ENCODE results near the gene GSG1L. TPM values are rescaled to one million over a fixed set of nuclear protein-coding genes. Genes with fewer than 3 reads are reported as not detected.

The GSG1L gene
- total and polyA plus RNA-seq, 2 of the 13 experiments (the other 11 are each of a cell fraction or from before 2014, with no cell fraction given), result not detected

DNA sequence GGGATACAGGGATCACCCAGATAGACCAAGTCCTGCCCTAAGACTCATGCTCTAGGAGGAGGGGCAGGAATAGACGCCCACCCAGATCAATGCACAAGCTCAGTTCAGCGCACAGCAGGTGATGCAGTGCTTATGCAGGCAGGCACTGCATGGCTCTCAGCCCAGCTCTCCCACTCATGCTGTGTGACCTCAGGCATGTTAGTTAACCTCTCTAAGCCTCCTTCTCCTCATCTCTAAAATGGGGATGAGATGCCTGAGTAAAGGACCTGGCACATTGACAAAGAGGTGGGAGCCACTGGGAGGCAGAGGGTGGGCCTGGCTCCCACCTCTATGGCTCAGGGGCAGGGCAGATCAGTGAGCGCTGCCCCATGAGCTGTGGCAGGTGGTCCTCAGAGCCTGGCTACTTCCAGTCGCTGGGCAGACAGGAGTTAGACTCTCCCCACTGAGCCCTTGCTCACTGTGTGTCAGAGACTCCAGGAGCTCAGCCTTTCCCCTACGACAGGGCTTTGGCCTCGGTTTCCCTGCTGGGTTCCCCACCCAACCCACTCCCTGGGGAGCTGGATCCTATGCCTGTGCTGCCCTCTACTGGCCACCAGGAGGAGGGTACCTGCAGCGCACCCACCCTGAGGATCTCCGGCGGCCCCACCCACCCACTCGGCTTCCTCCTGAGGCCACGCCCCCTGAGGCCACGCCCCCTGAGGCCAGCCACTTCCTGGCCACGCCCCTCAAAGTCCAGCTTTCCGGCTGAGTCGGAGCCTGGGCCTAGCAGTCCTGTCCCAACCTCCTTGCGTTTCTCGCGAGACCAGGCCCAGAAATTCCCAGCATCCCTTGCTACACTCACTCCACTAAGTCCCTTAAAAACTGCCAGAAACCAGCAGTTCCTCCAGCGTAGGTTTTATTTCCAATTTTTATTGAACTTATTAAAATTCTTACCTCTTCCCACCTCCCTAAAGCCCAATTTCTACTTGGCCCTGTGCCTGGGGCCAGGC lies 196.1 kb downstream of the GSG1L start:
- Histone ChIP-seq H3K79me2 (ENCODE audit: insufficient read depth, low read length) (no peaks in the 10 kb centered on the region), H3K4me3 (replicated peaks in 1 of 3; ENCODE audit: insufficient read depth in 1 of 3, low read depth in 2 of 3, low read length in 3 of 3) (no peak overlapping the region), H2AFZ (ENCODE audit: low read length) (no peak overlapping the region), H3K4me1 (ENCODE audit: insufficient read depth, low read length) (no peaks in the 10 kb centered on the region), H3K27ac (ENCODE audit: extremely low read length, insufficient read depth, low read length) (no peak overlapping the region), H3K27me3 (ENCODE audit: control insufficient read depth in 1 of 2, insufficient read depth in 2 of 2, low read length in 2 of 2) (peaks cover 3 to 5% of the 10 kb centered on the region in 2 experiments; a peak in 1 of 5 replicates), H3K9me3 (ENCODE audit: low read length) (no peaks in the 10 kb centered on the region), H3K4me2 (ENCODE audit: low read depth, low read length) (0 out of 2 replicates have a peak overlapping the region, but pooled peaks have one; percentile 4), H3K9ac (ENCODE audit: insufficient read depth, low read depth, low read length) (no peak overlapping the region), H4K20me1 (ENCODE audit: insufficient read depth, low read length) (no peaks in the 10 kb centered on the region), H3K36me3 (replicated peaks in 1 of 2; ENCODE audit: control insufficient read depth in 1 of 2, insufficient read depth in 2 of 2, low read length in 2 of 2) (no peaks in the 10 kb centered on the region)
- intact Hi-C loops (cut with micrococcal nuclease; ENCODE audit: unreplicated experiment), result loop anchor here (1.0 to 2.0 kb wide), 2 partner anchors 87 to 262 kb away; no protein-coding TSS in a partner anchor
- in situ Hi-C loops (cut with HindIII; ENCODE audit: extremely low pct_ligation_motif_present, low pct_unique_long_range_greater_than_20kb), result loop anchor here (5.0 kb wide), 2 partner anchors 85 to 230 kb away; no protein-coding TSS in a partner anchor
- FAIRE-seq (peak; percentile 76), ATAC-seq (peak; percentile 92), DNase-seq (ENCODE audit: low spot score) (peak; percentile 78)
- 43% methylated on average over 9 of the region's 19 CpGs for WGBS (ENCODE audit: low lambda C conversion rate)
- ChIA-PET CTCF (ENCODE audit: low intra/inter-chr PET ratio, low total read pairs) (interaction anchor here (1.3 to 1.8 kb wide), 2 partner anchors 88 to 262 kb away, joined by 4 to 5 read pairs; no protein-coding TSS in a partner anchor), POLR2A (no interaction called here)
- no TSS peak for BruUV-seq (replicated peaks)
- TF ChIP-seq, protein P1, sequence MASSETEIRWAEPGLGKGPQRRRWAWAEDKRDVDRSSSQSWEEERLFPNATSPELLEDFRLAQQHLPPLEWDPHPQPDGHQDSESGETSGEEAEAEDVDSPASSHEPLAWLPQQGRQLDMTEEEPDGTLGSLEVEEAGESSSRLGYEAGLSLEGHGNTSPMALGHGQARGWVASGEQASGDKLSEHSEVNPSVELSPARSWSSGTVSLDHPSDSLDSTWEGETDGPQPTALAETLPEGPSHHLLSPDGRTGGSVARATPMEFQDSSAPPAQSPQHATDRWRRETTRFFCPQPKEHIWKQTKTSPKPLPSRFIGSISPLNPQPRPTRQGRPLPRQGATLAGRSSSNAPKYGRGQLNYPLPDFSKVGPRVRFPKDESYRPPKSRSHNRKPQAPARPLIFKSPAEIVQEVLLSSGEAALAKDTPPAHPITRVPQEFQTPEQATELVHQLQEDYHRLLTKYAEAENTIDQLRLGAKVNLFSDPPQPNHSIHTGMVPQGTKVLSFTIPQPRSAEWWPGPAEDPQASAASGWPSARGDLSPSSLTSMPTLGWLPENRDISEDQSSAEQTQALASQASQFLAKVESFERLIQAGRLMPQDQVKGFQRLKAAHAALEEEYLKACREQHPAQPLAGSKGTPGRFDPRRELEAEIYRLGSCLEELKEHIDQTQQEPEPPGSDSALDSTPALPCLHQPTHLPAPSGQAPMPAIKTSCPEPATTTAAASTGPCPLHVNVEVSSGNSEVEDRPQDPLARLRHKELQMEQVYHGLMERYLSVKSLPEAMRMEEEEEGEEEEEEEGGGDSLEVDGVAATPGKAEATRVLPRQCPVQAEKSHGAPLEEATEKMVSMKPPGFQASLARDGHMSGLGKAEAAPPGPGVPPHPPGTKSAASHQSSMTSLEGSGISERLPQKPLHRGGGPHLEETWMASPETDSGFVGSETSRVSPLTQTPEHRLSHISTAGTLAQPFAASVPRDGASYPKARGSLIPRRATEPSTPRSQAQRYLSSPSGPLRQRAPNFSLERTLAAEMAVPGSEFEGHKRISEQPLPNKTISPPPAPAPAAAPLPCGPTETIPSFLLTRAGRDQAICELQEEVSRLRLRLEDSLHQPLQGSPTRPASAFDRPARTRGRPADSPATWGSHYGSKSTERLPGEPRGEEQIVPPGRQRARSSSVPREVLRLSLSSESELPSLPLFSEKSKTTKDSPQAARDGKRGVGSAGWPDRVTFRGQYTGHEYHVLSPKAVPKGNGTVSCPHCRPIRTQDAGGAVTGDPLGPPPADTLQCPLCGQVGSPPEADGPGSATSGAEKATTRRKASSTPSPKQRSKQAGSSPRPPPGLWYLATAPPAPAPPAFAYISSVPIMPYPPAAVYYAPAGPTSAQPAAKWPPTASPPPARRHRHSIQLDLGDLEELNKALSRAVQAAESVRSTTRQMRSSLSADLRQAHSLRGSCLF (CRISPR knock-in tag; IDR thresholded peaks at IDR 0.05; ENCODE audit: borderline replicate concordance), result no peak
- no peak for TF ChIP-seq PHF5A (CRISPR knock-in tag; IDR thresholded peaks at IDR 0.05; ENCODE audit: low read depth, unreplicated experiment)
- TF ChIP-seq ZNF430 (CRISPR knock-in tag; IDR thresholded peaks at IDR 0.05), result no peak
- no peak for TF ChIP-seq ZNF615 (CRISPR knock-in tag; IDR thresholded peaks at IDR 0.05; ENCODE audit: borderline replicate concordance)
- TF ChIP-seq ZNF343 (CRISPR knock-in tag; IDR thresholded peaks at IDR 0.05), result no peak
- no peak for TF ChIP-seq ZNF570 (CRISPR knock-in tag; IDR thresholded peaks at IDR 0.05; ENCODE audit: borderline replicate concordance)
- no peak for TF ChIP-seq POLR2AphosphoS5 (IDR thresholded peaks at IDR 0.05; ENCODE audit: low read depth, low read length)
- peak; percentile 86 for TF ChIP-seq SP4 (CRISPR knock-in tag; IDR thresholded peaks at IDR 0.05)
- TF ChIP-seq ZBTB7B (CRISPR knock-in tag; IDR thresholded peaks at IDR 0.05), result peak; percentile 41; the same call in 1 of the 2 replicates
- TF ChIP-seq, protein P2, sequence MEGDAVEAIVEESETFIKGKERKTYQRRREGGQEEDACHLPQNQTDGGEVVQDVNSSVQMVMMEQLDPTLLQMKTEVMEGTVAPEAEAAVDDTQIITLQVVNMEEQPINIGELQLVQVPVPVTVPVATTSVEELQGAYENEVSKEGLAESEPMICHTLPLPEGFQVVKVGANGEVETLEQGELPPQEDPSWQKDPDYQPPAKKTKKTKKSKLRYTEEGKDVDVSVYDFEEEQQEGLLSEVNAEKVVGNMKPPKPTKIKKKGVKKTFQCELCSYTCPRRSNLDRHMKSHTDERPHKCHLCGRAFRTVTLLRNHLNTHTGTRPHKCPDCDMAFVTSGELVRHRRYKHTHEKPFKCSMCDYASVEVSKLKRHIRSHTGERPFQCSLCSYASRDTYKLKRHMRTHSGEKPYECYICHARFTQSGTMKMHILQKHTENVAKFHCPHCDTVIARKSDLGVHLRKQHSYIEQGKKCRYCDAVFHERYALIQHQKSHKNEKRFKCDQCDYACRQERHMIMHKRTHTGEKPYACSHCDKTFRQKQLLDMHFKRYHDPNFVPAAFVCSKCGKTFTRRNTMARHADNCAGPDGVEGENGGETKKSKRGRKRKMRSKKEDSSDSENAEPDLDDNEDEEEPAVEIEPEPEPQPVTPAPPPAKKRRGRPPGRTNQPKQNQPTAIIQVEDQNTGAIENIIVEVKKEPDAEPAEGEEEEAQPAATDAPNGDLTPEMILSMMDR (CRISPR knock-in tag; IDR thresholded peaks at IDR 0.05), result peak; percentile 93
- 0 out of 2 replicates have a peak, but pooled peaks have one; percentile 24 for TF ChIP-seq SP5 (CRISPR knock-in tag; IDR thresholded peaks at IDR 0.05; ENCODE audit: borderline replicate concordance, low read depth)
- no peak for TF ChIP-seq MEIS1 (CRISPR knock-in tag; IDR thresholded peaks at IDR 0.05; ENCODE audit: borderline replicate concordance)
- TF ChIP-seq MBNL3 (CRISPR knock-in tag; conservative IDR thresholded peaks at IDR 0.05), result no peak
- no peak for TF ChIP-seq ZNF205 (CRISPR knock-in tag; IDR thresholded peaks at IDR 0.05)
- TF ChIP-seq, protein P3, sequence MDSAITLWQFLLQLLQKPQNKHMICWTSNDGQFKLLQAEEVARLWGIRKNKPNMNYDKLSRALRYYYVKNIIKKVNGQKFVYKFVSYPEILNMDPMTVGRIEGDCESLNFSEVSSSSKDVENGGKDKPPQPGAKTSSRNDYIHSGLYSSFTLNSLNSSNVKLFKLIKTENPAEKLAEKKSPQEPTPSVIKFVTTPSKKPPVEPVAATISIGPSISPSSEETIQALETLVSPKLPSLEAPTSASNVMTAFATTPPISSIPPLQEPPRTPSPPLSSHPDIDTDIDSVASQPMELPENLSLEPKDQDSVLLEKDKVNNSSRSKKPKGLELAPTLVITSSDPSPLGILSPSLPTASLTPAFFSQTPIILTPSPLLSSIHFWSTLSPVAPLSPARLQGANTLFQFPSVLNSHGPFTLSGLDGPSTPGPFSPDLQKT (CRISPR knock-in tag; IDR thresholded peaks at IDR 0.05; ENCODE audit: borderline replicate concordance), result no peak

Data from HepG2 (cell line).